OCI-LY1 (cell line): ENCODE results near the gene RPS21.

Source experiments
- H2AFZ ChIP-seq: fragments of 200-600 bp; sonication (generic), shearing (Covaris generic); 2 replicates; pipeline ENCODE4 v1.6.0; 2014; ENCODE audit warnings: antibody characterized with exemption, mild to moderate bottlenecking, low read length
- H3F3A ChIP-seq: fragments of 200-600 bp; sonication (generic), shearing (Covaris generic); 2 replicates; pipeline ENCODE4 v1.6.0; 2014; ENCODE audit warnings: mild to moderate bottlenecking, antibody characterized with exemption, low read length, moderate library complexity; ENCODE audit not compliant: insufficient read depth
- H3K27ac ChIP-seq: fragments of 200-600 bp; sonication (generic); 2 replicates; pipeline ENCODE4 v1.5.1; 2014; ENCODE audit warnings: low read length, mixed run types, mild to moderate bottlenecking, low read depth; ENCODE audit not compliant: poor library complexity, severe bottlenecking
- H3K27me3 ChIP-seq: fragments of 200-600 bp; sonication (generic); 2 replicates; pipeline ENCODE4 v1.6.0; 2014; ENCODE audit warnings: antibody characterized with exemption, mild to moderate bottlenecking, low read length, moderate library complexity; ENCODE audit not compliant: insufficient read depth
- H3K36me3 ChIP-seq: fragments of 200-600 bp; sonication (generic); 2 replicates; pipeline ENCODE4 v1.6.1; 2014; ENCODE audit warnings: mild to moderate bottlenecking, antibody characterized with exemption, low read length, moderate library complexity, mixed read lengths; ENCODE audit not compliant: insufficient read depth
- H3K4me1 ChIP-seq: fragments of 200-600 bp; sonication (generic); 2 replicates; pipeline ENCODE4 v1.5.1; 2014; ENCODE audit warnings: mild to moderate bottlenecking, low read length, moderate library complexity; ENCODE audit not compliant: insufficient read depth, severe bottlenecking
- H3K4me2 ChIP-seq: fragments of 200-600 bp; sonication (generic), shearing (Covaris generic); 2 replicates; pipeline ENCODE4 v1.6.1; 2014; ENCODE audit warnings: low read length
- H3K4me3 ChIP-seq: fragments of 200-600 bp; sonication (generic); 2 replicates; pipeline ENCODE4 v1.5.1; 2014; ENCODE audit warnings: low read length, low read depth, mild to moderate bottlenecking, mixed read lengths; ENCODE audit not compliant: poor library complexity, severe bottlenecking
- H3K79me2 ChIP-seq: fragments of 200-600 bp; shearing (Covaris generic); 2 replicates; pipeline ENCODE4 v1.6.1; 2016; ENCODE audit warnings: mixed run types, low read length, mixed read lengths; ENCODE audit not compliant: insufficient read depth
- H3K9ac ChIP-seq: fragments of 200-600 bp; sonication (generic), shearing (Covaris generic); 2 replicates; pipeline ENCODE4 v1.6.1; 2014; ENCODE audit warnings: mild to moderate bottlenecking, low read length, mixed read lengths
- H3K9me2 ChIP-seq: fragments of 200-600 bp; sonication (generic), shearing (Covaris generic); 2 replicates; pipeline ENCODE4 v1.6.1; 2014; ENCODE audit warnings: low read depth, mild to moderate bottlenecking, low read length, mixed read lengths
- H3K9me3 ChIP-seq: fragments of 200-600 bp; shearing (Covaris generic); 2 replicates; pipeline ENCODE4 v1.6.1; 2014; ENCODE audit warnings: low read length, mixed read lengths
- H4K20me1 ChIP-seq: fragments of 200-600 bp; sonication (generic), shearing (Covaris generic); 2 replicates; pipeline ENCODE4 v1.6.0; 2016; ENCODE audit warnings: mild to moderate bottlenecking, low read length; ENCODE audit not compliant: insufficient read depth
- EZH2 ChIP-seq: fragments of 200-600 bp; sonication (generic), shearing (Covaris generic); IDR thresholded peaks from 2 replicates; pipeline ENCODE4 v1.8.0; 2017; ENCODE audit warnings: borderline replicate concordance, mixed run types, mild to moderate bottlenecking, antibody characterized with exemption, low read length, moderate library complexity, mixed read lengths
- TF ChIP-seq, protein P1 (sequence below): fragments of 200-600 bp; sonication (generic), shearing (Covaris generic); IDR thresholded peaks from 2 replicates; pipeline ENCODE4 v1.5.1; 2017; ENCODE audit warnings: mild to moderate bottlenecking, antibody characterized with exemption, low read length, moderate library complexity, mixed read lengths

The RPS21 gene

DNA sequence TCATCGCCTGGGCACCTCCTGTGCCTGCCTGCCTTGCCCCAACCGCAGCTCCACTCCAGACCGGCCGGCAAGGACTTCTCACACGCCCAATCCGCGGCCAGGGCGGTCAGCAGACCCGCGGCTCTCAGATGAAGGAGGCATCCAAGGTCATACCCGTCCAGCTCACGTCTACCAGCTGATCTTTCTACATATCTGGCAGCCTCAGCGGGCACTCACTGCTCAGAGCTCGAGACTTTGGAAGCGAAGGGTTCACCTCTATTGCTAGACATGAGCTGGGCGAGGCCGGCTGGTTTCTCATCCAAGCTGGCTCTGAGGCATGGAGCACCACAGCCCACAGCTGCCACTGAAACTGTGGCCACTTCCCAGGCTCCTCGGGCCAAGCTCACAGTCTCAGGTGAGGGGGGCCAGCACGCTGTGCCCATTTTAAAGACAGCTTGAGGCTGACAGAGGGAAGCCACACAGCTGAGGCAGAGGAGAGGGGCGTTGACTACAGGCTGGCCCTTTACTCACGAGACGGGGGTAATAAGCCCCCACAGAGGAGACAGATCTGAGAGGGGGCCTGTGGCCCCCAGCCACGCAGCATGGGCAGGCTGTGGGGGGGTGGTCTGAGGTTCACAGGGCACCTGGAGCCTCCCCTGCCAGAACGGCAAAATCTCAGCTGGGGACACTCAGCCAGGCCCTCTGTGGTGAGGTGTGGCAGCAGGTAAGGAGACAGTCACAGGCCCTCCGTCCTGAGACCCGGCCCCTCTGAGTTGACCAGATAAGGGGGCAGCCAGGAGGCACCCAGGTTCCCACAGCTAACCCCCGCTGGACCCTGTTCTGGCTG lies 21.8 kb upstream of the RPS21 start:
- Histone ChIP-seq H3K79me2 (no peaks in the 10 kb centered on the region), H4K20me1 (no peaks in the 10 kb centered on the region), H3F3A (no peaks in the 10 kb centered on the region), H3K27me3 (peaks cover 19% of the 10 kb centered on the region; the same call in 1 of the 2 replicates), H2AFZ (no peak overlapping the region), H3K4me1 (peaks cover 16% of the 10 kb centered on the region), H3K4me3 (no peak overlapping the region), H3K36me3 (no peaks in the 10 kb centered on the region), H3K9me2 (no peaks in the 10 kb centered on the region), H3K4me2 (no peak overlapping the region), H3K9me3 (no peaks in the 10 kb centered on the region), H3K9ac (no peak overlapping the region), H3K27ac (no peak overlapping the region)
- TF ChIP-seq, protein P1, sequence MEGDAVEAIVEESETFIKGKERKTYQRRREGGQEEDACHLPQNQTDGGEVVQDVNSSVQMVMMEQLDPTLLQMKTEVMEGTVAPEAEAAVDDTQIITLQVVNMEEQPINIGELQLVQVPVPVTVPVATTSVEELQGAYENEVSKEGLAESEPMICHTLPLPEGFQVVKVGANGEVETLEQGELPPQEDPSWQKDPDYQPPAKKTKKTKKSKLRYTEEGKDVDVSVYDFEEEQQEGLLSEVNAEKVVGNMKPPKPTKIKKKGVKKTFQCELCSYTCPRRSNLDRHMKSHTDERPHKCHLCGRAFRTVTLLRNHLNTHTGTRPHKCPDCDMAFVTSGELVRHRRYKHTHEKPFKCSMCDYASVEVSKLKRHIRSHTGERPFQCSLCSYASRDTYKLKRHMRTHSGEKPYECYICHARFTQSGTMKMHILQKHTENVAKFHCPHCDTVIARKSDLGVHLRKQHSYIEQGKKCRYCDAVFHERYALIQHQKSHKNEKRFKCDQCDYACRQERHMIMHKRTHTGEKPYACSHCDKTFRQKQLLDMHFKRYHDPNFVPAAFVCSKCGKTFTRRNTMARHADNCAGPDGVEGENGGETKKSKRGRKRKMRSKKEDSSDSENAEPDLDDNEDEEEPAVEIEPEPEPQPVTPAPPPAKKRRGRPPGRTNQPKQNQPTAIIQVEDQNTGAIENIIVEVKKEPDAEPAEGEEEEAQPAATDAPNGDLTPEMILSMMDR = no peak
- no peak for TF ChIP-seq EZH2

GRCh38 chr20:62365814-62366369 lies 21.0 kb upstream of the RPS21 start:
- H3K27ac ChIP-seq = no peak overlapping the region
- H3K36me3 ChIP-seq = no peaks in the 10 kb centered on the region
- no peaks in the 10 kb centered on the region for H3K79me2 ChIP-seq
- peaks cover 16% of the 10 kb centered on the region for H3K4me1 ChIP-seq
- no peaks in the 10 kb centered on the region for H3F3A ChIP-seq
- no peaks in the 10 kb centered on the region for H3K9me2 ChIP-seq
- no peaks in the 10 kb centered on the region for H3K9me3 ChIP-seq
- no peak overlapping the region for H2AFZ ChIP-seq
- TF ChIP-seq, protein P1 = no peak
- no peak for TF ChIP-seq EZH2
- H3K27me3 ChIP-seq = peaks cover 22% of the 10 kb centered on the region; the same call in 1 of the 2 replicates
- peak overlapping the region; percentile 65 for H3K4me3 ChIP-seq
- H3K4me2 ChIP-seq = peak overlapping the region; percentile 84
- H3K9ac ChIP-seq = no peak overlapping the region
- H4K20me1 ChIP-seq = no peaks in the 10 kb centered on the region

DNA sequence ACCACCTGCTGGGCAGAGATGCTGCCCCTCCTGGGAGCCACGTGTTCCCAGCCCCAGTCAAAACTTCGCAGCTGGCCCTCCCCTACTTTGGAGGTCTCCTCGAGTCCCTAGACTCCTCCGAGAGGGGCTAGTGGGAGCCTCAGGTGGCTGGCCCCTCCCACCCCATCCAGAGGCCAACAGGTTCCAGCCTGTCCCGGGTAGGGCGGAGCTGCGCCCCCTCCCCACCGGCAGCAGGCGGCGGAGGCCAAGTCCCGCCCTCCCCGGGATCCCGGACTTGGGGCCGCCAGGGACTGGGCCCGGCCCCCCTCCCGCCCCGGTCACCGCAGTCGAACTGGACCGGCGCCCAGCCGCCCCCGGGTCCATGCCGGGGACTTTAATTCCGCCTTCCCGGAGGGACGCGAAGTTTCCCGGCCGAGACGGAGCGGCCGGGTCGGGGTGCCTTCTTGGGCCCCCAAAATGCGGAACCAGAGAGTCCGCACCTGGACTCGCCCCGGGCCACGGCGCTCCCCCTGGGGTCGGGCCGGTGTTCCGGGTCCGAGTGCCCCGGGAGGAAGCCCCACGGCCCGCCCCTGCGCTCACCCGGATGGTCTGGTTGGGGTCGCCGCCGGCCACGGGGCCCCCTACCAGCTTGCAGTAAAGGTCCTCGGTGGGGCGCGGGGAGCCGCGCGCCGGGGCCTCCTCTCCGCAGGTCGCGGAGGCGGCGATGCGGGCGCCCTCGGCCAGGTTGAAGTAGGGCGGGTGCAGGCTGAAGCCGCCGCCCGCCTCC lies 20.4 kb upstream of the RPS21 start:
- Histone ChIP-seq H3K4me3 (peak overlapping the region; percentile 65), H3K36me3 (no peaks in the 10 kb centered on the region), H3K9me3 (no peaks in the 10 kb centered on the region), H3K9ac (peak overlapping the region; percentile 63), H2AFZ (no peak overlapping the region), H3K27me3 (peaks cover 22% of the 10 kb centered on the region; the same call in 1 of the 2 replicates), H3K9me2 (no peaks in the 10 kb centered on the region), H3F3A (no peaks in the 10 kb centered on the region), H3K4me1 (peaks cover 16% of the 10 kb centered on the region), H3K4me2 (peak overlapping the region; percentile 84), H4K20me1 (no peaks in the 10 kb centered on the region), H3K79me2 (no peaks in the 10 kb centered on the region), H3K27ac (no peak overlapping the region)
- no peak for TF ChIP-seq EZH2
- TF ChIP-seq, protein P1 = no peak
